IMR-90 (cell line): ENCODE measurements around the gene CST9.

Experiments used
- CHD1 ChIP-seq: IDR thresholded peaks from 2 replicates; pipeline ENCODE4 v1.6.1; 2012; ENCODE audit warnings: low read depth, low read length, improper control_type of control experiment
- CTCF ChIP-seq: conservative IDR thresholded peaks from 2 replicates; pipeline ENCODE4 v1.5.1; 2012; ENCODE audit warnings: mild to moderate bottlenecking, low read depth, low read length, improper control_type of control experiment
- FOS ChIP-seq: fragments of 150-350 bp; IDR thresholded peaks from 2 replicates; pipeline ENCODE4 v1.6.1; 2016; ENCODE audit warnings: low read depth, low read length
- MXI1 ChIP-seq: IDR thresholded peaks from 2 replicates; pipeline ENCODE4 v1.6.1; 2012; ENCODE audit warnings: low read depth, mild to moderate bottlenecking, low read length, moderate library complexity, borderline replicate concordance
- POLR2A ChIP-seq: IDR thresholded peaks from 2 replicates; pipeline ENCODE4 v1.6.1; 2012; ENCODE audit warnings: mild to moderate bottlenecking, low read depth, low read length

GRCh38 chr20:23568971-23569330, 36.8 kb downstream of the CST9 start:
- TF ChIP-seq FOS (no peak), CTCF (no peak), POLR2A (no peak), CHD1 (no peak), MXI1 (no peak)
